NCI-H82 treated with DMSO at 0.1 percent for 48 hours (cell line): ENCODE measurements around the gene CCDC85B.
A peak's percentile ranks its signal among the peaks of the same experiment; 100 is the strongest.
"Not testable (repeated sequence)": the region's sequence is repeated elsewhere in the genome, so short reads cannot be mapped to it uniquely, and the experiment has no call there.

Experiments used
- DNase-seq: peaks from one replicate; lab custom pipeline; 2025; ENCODE audit not compliant: unreplicated experiment; lab: John Stamatoyannopoulos, UW

CCDC85B gene

GRCh38 chr11:65890324-65891218 lies at the start of gene CCDC85B:
Gene CCDC85B, plus strand, starts transcription at chr11:65890673. Its CDS starts 111 bp downstream, at chr11:65890784.
- DNase-seq: peak; percentile 75

- no peak for DNase-seq
Measured at GRCh38 chr11:65842144-65842543, 48.3 kb upstream of the CCDC85B start.

- no peak for DNase-seq
Measured at GRCh38 chr11:65843811-65844210, 46.7 kb upstream of the CCDC85B start.

DNA sequence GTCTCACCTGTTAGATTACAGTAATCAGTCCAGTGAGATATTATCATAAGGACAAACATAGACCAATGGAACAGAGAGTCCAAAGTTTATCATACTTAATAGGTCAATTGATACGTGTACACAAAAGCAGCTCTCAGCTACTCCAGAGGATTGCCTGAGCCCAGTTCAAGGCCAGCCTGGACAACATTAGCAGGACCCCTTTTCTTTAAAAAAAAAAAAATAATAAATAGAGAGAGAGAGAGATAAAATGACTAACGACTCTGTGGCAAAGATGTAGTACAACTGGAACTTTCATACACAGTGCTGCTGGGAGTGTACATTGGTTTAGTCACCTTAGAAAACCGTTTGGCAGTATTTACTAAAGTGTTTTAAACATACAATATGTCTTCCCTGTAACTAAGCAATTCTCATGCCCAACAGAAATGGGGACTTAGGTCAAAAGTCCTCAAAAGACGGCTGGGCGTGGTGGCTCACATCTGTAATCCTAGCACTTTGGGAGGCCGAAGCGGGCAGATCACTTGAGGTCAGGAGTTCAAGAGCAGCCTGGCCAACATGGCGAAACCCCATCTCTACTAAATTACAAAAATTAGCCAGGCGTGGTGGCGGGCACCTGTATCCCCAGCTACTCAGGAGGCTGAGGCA lies 46.1 kb upstream of the CCDC85B start:
- DNase-seq: no peak

DNA sequence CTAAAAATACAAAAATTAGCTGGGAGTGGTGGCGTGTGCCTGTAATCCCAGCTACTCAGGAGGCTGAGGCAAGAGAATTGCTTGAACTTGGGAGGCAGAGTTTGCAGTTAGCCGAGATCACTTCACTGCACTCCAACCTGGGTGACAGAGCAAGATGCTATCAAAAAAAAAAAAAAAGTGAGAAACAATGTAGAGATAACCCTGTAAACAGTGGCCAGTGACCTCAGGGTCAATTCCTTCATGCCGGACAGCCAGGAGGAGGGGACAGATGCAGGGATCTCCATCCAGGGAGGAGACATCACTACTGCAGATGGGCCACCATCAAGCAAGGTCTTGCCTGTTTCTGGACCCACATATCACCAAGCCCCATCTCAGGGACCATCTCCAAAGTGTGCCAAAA lies 42.7 kb upstream of the CCDC85B start:
- DNase-seq: no peak

- DNase-seq: not testable (repeated sequence)
Measured at GRCh38 chr11:65848693-65849092, 41.8 kb upstream of the CCDC85B start.

DNA sequence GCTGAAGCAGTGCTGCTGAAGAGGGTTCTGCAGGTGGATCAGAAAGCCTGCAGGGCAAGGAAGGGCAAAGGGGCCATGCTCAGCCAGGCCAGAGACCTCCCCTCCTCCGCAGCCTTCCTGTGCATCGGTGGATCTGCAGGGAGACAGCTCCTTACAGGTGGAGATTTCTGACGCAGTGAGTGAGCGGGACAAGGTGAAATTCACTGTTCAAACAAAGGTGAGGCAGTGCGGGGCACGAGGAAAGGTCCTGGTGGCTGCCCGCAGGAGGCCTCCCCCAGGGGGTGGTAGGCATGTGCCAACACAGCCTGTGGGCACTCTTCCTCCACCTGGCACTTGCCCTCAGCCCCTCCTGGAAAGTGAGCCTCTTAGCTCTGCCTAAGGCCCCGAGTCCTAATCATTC lies 41.1 kb upstream of the CCDC85B start:
- DNase-seq: no peak

DNA sequence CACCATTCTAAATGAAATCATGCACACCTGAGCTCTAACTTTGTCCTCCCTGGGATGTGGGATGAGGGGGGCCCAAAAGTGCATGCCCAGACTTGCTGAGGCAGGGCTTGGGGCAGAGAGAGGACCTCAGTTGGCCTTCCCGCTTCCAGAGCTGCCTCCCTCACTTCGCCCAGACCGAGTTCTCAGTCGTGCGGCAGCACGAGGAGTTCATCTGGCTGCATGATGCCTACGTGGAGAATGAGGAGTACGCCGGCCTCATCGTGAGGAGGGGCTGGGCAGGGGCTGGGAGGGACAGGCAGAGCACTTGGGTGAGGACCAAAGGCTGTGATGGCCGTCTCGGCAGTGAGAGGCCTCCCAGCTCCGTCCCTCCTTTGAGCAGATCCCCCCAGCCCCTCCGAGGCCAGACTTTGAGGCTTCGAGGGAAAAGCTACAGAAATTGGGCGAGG lies 40.7 kb upstream of the CCDC85B start:
- DNase-seq: no peak

GRCh38 chr11:65850217-65851082 lies 40.0 kb upstream of the CCDC85B start:
- no peak for DNase-seq

DNA sequence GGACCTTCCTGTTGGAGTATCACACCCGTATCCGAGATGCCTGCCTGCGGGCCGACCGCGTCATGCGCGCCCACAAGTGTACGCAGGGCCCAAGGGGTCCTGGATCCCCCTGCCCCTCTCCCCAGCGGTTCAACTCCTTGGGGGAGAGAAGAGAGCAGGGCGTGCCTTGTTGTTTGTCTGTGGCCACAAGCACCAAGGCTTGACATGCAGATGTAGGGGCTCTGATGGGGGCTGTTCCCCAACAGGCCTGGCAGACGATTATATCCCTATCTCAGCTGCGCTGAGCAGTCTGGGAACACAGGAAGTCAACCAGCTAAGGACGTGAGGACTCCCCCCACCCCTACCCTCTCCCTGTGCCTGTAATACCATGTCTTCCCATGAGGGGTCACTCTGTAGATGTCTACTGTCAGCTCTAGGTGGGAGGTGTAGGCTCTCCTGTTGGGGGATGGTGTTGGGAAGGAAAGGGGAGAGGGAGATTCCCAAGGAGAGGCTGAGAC lies 39.3 kb upstream of the CCDC85B start:
- DNase-seq: peak; percentile 10

GRCh38 chr11:65851811-65852507 lies 38.5 kb upstream of the CCDC85B start:
- DNase-seq: no peak

DNA sequence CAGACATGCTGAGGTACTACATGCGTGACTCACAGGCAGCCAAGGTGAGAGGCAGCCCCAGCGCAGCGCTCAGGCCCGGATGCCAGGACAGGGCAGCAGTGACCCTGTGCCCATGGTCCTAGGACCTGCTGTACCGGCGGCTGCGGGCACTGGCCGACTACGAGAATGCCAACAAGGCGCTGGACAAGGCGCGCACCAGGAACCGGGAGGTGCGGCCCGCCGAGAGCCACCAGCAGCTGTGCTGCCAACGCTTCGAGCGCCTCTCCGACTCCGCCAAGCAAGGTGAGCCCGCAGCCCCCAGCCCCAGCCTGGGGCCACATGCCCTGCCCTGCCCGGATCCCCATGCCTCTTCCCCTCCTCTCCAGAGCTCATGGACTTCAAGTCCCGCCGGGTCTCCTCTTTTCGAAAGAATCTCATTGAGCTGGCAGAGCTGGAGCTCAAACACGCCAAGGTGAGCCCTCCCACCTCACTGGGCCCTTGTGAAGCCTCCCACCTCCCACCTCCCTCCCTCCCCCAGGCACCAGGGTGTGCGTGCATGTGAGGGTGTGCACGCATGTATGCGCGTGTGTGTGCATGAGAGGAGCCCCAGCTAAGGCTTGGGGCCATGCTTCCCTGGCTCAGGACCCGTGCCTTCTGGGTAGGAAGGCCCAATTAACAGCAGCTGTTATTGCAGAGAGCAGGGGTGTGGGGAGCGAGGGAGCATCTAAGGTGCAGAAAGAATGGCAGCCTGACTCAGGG lies 37.8 kb upstream of the CCDC85B start:
- DNase-seq: no peak

DNA sequence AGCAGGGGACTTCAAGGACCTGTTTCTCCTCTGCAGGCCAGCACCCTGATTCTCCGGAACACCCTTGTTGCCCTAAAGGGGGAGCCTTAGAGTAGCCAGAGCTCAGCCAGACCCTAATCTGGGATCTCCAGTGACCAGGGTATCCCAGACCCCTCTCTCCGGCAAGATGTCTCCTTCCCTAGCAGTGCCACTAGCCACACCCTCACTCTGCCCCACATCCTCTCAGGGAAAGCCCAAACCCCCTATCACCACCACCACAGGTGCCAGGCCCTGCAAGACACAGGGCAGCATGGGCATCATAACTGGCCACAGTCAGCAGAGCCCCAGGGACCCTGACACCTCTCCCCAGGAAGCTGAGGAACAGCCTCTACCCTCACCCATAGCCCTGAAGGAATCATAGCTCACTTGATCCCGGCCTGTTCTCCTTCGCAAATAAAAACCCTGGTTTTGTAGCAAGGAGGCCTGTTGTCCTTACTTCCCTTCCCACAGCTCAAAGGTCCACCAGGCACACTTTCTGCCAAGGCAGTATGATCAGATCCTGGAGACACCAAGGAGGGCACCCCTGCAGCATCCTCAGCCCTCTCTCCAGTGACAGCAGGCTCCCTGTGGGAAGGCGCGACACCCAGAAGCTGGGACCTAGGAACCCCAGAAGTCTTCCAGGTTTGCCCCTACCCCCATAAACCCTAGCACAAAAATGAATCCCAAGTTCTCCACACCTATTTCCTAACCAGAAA lies 37.1 kb upstream of the CCDC85B start:
- no peak for DNase-seq

GRCh38 chr11:65854161-65854592 lies 36.3 kb upstream of the CCDC85B start:
- no peak for DNase-seq

DNA sequence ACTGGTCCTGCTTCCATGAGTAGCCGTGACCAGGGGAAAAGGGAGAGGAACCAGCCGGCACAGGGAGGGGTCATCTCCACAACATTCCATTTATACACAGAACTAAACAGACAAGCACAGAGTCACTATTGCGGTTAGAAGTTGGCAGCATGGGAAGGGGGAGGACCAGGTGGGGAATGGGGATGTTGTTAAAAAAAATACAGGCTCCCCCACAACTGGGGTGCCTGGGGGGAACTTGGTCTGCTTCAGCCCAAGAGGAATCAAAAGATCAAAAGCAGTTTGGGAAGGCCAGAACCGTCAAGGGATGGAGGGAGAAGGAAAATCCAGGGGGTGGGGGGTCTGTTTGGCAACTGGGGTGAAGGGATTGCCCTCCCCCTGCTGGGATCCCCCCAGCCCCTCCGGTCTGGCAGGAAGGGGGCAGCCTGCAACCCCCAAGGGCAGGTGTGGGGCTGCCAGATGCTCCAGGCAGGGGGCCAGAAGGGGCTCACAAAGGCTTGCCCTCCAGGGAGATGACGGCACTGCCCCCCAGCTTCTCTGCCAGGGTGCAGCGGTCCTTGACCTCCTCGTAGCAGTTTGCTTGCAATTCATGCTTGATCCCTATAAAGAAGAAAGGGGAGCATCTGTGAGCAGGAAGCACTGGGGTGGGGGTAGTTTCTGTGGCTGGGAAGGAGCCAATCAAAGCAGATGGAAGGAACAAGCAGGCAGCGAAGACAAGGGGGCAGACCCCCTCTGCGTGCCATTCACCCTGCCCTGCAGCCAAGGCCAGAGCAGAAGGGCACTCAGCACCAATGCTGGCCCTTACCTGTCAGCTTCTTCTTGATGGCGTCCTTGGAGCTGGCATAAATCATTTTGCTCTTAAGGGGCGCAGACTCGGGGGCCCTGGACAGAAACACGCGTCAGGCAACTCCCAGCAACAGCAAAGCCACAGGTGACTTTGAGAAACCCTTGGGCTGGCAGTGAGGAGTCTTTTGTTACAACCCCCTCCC lies 35.3 kb upstream of the CCDC85B start:
- no peak for DNase-seq

DNA sequence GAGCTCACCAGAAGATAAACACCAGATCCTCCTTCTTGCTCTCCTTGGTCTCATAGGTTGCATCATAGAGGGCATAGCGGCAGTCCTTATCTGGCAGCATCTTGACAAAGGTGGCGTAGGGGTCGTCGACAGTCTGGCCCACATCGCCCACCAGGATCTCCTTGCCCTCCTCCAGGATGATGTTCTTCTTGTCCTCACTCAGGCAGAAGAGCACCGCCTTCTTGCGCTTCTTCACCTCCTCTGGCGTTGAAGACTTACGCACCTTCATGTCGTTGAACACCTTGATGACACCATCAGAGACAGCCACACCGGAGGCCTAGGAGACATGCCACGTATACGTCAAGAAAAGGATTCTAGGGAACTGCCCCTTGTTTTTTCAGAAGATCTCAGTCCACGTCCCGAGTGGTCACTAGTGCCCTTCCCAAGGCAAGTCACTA lies 34.5 kb upstream of the CCDC85B start:
- DNase-seq: no peak

DNA sequence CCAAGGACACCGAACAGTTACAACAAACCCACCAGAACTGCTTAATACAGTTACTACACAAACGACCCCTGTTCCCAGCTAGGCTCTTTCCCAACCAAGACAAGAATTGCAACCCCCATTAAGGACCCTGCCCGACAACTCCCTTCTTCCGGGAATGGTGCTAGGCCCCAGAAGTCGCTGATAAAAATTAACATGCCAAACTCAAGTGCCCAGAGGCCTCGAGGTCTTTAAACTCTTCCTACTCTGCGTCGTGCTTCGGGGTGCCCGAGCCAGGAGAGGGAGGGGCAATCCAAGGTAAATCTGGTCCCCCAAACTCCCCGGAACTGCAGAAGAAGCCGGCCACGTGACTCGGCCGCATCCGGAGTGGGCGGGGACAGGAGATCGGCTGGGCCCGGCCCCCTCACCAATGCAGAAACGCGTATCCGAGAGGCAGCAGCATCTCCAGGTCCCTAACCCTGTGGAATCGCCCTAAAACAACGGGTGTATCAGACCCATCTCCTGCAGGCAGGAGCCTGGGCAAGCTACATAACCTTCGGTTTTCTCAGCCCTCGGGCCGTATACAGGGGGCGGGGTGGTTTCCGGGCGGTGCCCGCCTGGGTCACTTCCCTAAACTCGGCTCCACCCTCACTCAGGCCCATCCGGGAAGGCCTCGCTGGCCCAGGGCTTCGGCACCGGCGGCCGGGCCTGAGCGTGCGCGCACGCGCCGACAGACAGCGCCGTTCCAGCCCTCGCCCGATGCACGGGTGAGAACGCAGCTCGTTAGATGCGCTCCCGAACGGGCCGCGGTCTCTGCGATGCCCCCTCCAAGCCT lies 33.6 kb upstream of the CCDC85B start:
- peak; percentile 17 for DNase-seq
